Activated CD4-positive, alpha-beta T cell treated with anti-CD3 and anti-CD28 coated beads for 4 hours (primary cell): ENCODE data around the gene LMNB1.

Experiments
- DNase-seq, 2 donors: peaks; one replicate each; pipeline ENCODE4 v3.0.0-alpha.2; 2020

Gene LMNB1

DNA sequence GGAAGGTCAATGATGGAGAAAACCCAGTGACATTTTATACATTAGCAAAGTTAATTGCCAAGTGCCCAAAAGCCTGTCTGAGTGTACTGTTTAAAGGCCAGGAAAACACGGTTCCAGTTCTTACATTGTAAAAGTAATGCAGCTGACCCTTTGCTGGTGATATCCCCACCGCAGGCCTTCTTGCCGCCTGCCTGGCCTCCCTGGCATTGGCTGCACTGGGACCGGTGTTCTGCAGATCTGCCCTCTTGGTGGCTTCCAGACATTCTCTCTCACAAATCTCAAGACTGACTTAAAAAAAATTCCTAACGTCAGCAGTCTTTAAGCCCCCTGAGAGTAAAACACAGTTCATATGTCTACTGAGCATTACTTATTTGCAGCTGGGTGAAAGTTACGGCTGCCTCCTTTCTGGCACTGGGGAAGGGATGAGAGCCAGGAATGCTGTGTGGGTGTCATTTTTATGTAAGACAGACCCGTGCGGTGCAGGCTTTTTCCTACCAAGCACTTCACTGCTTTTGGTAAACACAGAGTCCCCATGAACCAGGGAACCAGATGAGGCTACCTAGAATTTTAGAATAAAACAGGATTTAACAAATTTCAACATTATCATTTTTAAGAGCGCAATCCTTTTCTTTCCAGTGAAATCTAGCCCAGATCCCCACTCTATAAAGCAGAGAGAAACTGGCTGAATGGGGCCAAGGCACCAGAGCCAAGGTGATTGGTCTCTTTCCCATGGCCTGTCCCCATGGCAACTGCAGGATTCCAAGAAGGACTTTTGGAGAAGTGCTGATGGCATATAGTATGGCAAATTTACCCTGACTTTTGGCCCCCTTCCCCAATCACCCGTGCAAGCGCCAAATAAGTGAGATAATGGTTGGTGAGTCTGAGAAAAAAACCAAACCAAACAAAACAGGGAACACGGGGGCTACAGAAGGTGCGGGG lies 80.8 kb downstream of the LMNB1 start:
- no peak for DNase-seq

DNA sequence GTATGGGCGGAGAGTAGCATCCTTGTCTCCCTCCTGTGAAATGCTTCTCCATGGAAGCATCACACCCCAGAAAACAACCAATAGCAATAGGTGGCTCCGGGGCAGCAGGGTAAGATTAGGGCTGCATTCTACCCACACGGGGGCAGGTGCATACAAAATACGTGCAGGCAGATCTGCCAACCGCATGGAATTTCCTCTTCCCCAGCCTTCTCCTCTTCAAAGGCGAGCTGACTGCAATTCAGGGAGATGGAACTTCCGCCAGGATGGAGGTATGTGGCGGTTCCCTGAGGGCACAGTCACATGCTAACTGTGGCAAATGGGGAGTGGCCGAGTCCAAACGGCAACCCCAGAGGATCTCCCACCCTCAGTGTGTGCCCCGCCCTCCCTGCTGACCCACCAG lies 81.5 kb downstream of the LMNB1 start:
- no peak for DNase-seq

DNA sequence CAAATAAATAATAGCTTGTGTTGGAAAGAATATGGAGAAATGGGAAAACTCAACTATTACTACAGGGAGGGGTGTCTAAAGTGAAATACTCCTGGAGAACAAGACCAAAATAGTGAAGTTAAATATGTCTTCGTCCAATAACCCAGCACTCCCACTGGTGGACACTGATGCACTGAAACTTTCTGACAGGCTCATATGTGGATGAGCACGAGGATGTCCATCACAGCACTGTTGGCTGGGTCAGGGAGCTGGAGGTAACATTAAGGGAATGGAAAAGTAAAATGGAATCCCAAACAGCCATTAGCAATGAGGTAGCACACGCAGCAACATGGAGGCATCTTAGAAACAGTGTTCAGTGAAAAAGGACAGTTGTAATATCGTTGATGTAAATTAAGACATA lies 86.5 kb downstream of the LMNB1 start:
- DNase-seq = no peak

DNA sequence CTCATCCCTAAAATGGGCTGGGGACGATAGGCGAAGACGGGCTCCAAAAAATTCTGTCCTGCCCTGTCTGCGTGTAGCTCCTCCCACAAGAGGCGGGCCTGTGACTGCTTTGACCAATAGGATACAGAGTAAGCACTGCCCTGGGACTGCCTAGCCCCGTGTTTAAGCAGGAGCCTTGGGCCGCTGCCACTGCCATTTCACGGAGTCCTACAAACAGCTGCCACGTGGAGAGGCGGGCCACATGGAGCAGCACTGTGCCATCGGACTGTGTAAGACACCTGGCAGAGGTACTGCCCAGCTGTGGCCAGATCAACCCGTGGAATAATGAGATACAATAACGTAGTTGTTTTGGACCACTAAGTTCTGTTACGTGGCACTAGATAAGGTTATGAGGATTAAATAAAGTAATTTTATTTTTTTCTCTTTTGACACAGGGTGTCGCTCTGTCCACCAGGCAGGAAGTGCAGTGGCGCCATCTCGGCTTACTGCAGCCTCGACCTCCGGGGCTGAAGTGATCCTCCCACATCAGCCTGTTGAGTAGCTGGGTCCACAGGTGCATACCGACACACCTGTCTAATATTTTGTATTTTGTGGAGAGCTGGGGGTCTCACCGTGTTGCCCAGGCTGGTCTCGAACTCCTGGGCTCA lies 87.2 kb downstream of the LMNB1 start:
- no peak for DNase-seq

DNA sequence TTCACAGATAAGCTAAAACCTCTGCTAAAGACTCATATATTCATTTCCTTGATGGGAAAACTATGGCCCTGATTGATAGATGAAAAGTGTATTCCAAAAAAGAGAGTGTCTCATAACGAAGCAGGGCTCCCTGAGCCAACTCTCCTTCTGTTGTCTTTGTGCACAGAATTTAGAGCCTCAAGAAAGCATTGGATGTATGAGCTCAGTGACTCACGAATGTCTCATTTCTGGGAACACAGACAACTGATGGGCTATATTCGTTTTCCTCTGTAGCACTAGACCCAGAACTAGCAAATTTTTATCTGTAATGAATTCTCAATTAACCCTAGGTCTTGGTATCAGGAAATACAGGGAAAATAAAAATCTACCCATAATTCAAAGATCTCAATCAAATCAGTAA lies 88.4 kb downstream of the LMNB1 start:
- no peak for DNase-seq

DNA sequence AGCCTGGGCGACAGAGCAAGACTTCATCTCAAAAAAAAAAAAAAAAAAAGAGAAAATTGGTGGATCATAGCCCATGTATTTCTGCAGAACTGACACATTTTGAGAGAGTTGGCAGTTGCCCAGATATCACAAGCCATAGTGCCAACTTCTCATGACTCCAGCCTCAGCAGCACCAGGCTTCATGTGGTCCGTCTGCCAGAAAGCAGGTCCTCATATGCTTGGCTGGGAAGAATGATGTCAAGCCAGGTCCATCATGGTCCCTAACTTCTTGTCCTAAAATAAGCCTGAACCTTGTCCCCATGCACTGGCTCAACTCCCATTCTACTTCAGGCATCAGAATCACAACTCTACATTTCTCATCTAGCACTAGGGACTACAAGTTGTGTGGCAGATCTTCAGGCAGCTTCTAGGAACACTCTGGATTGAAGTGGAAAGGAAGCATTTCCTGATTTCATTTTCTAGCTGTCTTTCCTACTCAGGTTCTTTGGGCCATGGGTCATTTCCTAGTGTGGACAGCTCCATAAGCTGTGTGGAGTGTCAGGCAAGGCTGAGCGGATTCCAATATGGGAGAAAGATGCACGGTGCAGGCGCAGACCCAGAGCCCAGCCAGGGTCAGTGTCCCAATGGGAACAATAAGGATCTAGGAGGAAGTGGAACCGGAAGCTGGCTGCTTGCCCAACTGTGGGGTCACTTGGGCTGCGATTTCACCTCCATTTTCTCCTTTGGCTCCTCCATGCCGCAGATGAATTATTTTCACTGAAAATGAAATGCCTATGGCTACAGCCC lies 90.1 kb downstream of the LMNB1 start:
- no peak for DNase-seq

DNA sequence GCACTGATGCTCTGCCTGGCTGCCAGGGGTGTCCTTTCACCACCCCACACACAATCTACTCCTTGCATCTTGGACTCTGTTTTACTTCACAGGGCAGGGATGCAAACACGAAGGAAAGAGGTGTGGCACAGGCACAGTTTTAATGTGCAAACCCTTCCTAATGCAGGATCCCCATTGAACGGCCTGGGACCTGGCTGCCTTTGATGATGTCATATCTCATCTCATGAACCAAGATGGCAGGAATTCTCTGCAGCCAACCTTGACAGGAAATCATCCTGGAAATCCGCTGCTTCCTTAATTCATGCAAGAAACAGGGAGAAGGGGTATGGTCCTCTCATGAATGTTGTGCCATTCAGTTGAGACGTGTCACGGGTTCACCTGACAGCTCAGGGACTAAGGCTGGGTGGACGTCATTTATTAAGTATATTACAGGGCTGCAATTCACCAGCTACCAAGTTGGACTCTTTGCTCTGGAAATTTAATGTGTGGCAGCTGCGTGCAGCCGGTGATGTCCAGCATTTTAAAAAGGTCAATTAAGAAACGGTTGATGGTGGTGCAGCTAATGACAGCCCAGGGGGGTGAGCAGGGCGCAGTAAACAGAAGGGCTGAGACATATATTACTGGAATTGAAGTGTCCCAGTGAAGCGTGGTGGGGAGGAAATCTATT lies 91.5 kb downstream of the LMNB1 start:
- DNase-seq = no peak

DNA sequence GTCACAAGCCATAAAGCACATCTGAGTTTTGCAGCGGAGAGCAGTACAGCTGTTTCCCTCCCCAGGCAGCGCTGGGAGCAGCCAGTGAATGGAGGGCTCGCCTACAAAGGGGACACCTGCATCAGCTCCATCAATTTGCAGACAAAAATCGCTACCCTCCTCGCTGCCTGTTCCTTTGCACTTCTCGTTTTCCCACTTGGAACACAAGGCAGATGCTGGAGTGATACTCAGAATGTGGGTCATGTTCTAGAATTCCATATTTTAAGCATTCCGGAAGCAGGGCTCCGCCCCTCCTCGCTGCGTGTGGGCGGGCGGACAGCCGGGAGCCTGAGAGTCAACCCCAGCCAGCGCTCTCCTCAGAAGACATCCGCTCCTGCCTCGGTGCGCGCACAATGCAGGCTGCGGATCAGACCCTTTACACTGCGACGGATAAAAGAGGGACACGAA lies 92.1 kb downstream of the LMNB1 start:
- peak in 1 of 2 donors; percentile 15 for DNase-seq

DNA sequence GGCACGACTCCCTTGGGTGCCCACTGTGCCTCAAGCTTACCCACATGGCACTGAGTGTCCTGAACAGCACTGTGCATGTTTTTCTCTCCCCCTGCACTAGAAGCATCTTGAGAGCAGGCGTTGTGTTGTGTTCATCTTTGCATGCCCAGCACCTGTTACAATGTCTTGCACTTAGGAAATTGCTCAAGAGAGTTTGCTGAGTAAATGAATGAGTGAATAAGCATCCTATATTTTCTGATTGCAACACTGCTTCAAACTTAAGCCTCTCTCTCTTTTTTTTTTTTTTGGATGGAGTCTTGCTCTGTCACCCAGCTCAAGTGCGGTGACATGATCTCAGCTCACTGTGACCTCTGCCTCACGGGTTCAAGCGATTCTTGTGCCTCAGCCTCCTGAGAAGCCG lies 94.5 kb downstream of the LMNB1 start:
- no peak for DNase-seq

DNA sequence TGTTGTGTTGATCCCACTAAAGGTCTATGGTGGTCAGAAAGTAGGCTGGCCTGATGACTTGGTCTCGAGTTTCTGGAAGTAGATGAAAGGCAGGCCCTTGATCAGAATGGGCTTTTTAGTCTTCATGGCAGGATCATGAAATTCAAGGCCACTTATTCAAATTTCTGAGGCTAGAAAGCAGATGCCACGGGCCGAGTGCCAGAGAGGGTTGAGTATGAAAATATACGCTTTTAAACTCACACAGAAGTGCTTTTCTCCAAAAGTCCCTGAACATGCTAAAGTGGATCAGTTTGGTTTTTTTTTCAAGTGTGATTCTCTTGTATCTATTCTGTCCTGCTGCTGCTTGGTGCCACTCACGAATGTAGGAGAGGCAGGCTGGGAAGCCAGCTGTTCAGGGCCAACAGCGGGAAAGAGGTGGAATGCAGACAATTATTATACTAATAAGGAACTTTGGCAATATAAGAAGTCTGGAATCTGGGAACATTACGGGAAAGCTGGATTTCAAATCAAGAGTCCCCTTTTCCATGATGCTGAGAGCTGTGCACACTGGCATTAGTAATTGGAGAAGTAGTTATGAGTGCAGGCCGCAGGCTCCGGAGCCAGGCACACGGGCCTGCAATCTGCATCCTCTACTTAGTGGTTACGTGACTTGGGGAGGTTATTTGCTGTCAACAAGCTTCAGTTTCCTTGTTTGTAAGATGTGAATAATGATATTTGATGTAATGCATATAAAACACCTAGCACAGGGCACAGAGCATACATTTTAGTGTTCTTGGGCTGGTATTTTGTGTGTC lies 95.8 kb downstream of the LMNB1 start:
- no peak for DNase-seq

DNA sequence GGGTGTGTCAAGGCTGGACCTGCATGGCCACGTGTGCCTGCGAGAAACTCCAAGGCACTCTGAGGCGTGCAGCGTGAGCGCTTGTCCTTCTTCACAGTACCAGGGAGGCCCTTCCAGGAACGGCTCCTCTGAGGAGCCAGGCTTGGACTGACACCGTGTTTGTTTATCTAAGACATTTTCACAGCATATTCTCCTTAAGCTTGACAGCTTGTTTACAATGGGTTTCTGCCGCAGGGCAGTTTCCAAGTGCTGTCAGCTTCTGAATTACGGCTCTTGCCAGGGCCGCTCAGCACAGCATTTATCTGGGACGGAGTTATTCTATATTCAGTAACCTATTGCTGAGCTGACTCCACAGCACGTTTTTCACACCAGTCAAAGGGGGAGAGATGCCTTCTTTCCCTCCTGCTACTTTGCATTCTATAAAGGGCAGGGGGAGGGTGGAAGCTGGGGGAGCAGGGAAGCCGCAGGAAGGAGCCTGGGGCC lies 98.4 kb downstream of the LMNB1 start:
- DNase-seq = no peak

DNA sequence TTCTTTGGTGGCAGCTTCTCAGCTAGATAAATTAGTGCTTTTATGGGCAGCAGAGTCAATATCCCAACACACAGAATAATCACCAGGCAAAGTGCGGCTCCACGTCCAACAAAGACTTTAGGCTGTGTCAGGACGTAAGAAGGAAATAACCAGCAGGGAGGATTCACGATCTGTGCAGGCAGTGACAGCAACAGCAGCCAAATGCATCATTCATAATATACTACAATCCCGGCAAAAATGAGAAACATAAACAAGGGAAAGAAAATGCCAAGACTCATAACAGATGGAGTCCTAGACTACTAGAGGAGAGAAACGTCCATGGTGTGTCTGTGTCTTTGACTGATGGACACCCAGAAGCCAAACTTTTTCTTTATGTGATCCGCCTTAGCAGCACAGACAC lies 100.7 kb downstream of the LMNB1 start:
- no peak for DNase-seq

DNA sequence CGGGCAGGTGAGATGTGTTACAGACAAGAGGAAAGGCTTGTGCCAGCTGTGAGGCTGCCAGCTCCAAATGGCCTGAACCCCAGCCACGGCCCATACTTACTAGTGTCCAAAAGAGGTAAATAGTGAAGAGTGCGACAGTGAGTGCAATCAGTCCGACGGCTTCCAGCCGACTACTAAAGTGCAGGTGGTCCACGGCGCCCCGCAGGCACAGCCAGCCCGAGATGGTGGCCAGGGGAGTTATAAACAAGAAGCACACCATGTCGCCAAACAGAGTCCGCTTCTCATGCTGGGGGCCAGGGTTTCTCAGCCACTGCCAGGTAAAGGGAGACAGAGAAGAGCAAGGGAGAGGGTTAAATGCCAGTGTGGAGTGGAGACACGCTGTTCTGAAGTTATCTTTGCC lies 101.1 kb downstream of the LMNB1 start:
- DNase-seq = no peak

DNA sequence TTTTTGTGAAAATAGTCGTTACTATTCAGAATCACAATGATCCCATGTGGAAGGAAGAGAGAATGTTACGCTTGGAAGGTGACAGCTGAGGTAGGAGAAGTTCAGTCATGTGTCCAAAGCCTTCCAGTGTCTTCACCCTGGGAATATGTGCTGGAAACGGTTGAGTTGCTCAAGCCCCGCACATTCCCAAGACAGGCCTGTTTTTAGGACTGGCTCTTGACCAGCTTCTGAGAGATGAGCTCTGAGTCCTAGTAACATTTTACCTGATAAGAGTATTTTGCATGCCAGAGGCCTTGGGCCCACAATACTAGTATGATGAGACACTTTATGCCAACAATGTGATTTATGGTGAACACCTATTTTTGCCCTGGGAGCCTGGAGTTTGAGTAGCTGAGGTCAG lies 101.7 kb downstream of the LMNB1 start:
- no peak for DNase-seq

DNA sequence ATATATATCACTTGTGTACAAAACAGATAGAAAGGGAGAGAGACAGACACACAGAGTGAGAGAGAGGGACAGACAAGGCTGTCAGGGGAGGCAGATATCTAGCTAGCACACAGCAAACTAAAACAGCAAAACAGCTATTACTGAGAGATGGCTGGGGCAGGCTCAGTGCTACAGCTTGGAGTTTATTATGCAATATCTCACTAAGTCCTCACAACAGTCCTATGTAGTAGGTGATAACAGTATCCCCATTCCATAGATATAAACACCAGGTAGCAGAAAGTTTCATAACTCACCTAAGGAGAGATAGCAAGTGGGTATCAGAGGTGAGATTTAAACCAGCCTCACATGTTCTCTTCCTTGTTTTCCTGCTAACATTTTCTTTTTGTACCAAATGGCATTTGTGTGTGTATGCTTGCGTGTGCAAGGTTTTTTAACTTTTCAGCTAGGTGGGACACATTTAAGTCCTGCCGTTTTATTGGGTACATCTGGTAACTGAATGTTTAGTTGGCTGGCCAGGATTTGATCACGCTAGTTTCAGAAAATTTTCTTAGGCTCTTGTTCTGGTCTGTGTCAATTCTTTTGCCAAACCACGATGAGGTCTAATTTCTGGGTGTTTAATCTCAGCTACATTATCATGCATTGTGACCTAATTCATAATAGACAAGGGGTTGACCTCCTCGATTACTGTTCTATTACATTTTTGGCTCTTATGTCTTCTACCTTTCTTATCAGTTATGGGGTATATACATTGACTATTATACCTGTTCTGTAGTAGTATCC lies 105.1 kb downstream of the LMNB1 start:
- DNase-seq = no peak

DNA sequence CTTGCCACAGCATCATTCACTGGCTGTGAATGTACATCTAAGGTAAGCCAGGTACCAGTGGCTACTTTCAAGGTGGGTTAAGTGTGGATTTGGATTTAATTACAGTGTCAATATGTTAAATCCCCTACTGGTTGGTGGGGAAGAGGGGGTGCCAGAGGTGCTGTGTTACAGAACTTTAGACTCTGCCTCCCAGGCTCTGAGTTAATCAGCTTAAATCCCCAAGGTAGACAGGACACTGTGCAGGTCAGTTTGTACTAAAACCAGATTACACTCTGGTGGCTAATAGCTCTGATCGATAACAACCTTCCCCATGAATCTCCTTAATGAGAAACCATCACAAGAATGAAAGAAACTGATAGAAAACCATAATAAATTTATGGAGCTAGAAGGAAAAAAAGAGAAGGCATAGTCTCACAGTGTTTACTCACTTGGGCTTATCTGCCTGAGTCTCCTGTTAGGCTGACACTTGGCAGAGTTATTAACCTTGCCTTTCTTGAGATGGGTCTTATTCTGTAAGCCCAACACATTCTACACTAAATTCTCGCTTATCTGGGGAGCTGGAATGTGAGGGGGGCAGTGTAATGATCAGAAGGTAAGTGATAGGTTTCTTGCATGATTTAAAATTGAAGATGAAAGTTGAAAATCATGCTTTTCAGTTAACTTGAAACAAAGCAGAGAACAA lies 106.8 kb downstream of the LMNB1 start:
- DNase-seq = no peak

DNA sequence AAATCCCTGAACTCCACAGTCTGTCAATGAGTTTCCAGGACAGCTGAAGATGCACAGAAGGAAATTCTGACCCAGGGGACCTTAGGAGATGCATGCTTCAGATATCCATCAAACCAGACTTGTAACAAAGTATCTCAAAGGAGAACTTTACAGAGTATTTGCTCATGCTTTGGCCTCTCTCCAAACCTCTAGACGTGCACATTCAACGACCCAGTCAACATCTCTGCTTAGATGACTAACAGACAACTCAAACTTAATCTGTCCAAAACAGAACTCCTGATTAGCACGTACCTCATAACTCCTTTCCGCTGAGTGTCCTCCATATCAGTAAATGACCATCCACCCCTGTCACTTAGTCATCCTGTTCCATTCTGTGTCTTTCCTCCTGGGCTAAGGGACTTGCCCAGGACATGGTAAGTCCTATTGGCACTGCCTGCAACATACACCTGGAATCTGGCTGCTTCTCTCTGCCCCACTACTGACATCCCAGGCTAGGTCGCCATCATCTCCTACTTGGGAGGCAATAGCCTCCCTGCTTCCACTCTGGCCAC lies 107.4 kb downstream of the LMNB1 start:
- DNase-seq = no peak
